ENCODE data around the gene PPP1R1A.
A peak's percentile ranks its signal among the peaks of the same experiment; 100 is the strongest.

The PPP1R1A gene

GRCh38 chr12:54585243-54585642, 3.2 kb downstream of the PPP1R1A start:
- peaks cover 36% of the 10 kb centered on the region for H3K4me1 ChIP-seq (ENCODE audit: insufficient read depth, low read length)
- H3K9ac ChIP-seq (ENCODE audit: low read length), result no peak overlapping the region
- H3K9me3 ChIP-seq (ENCODE audit: low read length), result no peaks in the 10 kb centered on the region
- no peak overlapping the region for H3K27ac ChIP-seq (ENCODE audit: low read depth, low read length)
- H3K4me3 ChIP-seq (ENCODE audit: low read depth in 1 of 2, low read length in 2 of 2), result no peak overlapping the region
- H3K36me3 ChIP-seq (ENCODE audit: insufficient read depth, low read length), result no peaks in the 10 kb centered on the region
- H3K27me3 ChIP-seq (ENCODE audit: control insufficient read depth in 1 of 2, insufficient read depth in 2 of 2, low read length in 2 of 2), result no peaks in the 10 kb centered on the region

GRCh38 chr12:54584128-54584527, 4.3 kb downstream of the PPP1R1A start:
- Histone ChIP-seq H3K36me3 (ENCODE audit: insufficient read depth, low read length) (no peaks in the 10 kb centered on the region), H3K4me1 (ENCODE audit: insufficient read depth, low read length) (peaks cover 33% of the 10 kb centered on the region), H3K4me3 (ENCODE audit: low read depth in 1 of 2, low read length in 2 of 2) (no peak overlapping the region), H3K9ac (ENCODE audit: low read length) (no peak overlapping the region), H3K27me3 (ENCODE audit: control insufficient read depth in 1 of 2, insufficient read depth in 2 of 2, low read length in 2 of 2) (no peaks in the 10 kb centered on the region), H3K27ac (ENCODE audit: low read depth, low read length) (no peak overlapping the region), H3K9me3 (ENCODE audit: low read length) (no peaks in the 10 kb centered on the region)

GRCh38 chr12:54583726-54584125, 4.7 kb downstream of the PPP1R1A start:
- Histone ChIP-seq H3K4me3 (ENCODE audit: low read depth in 1 of 2, low read length in 2 of 2) (no peak overlapping the region), H3K36me3 (ENCODE audit: insufficient read depth, low read length) (no peaks in the 10 kb centered on the region), H3K9me3 (ENCODE audit: low read length) (no peaks in the 10 kb centered on the region), H3K27ac (ENCODE audit: low read depth, low read length) (no peak overlapping the region), H3K27me3 (ENCODE audit: control insufficient read depth in 1 of 2, insufficient read depth in 2 of 2, low read length in 2 of 2) (no peaks in the 10 kb centered on the region), H3K9ac (ENCODE audit: low read length) (no peak overlapping the region), H3K4me1 (ENCODE audit: insufficient read depth, low read length) (peaks cover 29% of the 10 kb centered on the region)

DNA sequence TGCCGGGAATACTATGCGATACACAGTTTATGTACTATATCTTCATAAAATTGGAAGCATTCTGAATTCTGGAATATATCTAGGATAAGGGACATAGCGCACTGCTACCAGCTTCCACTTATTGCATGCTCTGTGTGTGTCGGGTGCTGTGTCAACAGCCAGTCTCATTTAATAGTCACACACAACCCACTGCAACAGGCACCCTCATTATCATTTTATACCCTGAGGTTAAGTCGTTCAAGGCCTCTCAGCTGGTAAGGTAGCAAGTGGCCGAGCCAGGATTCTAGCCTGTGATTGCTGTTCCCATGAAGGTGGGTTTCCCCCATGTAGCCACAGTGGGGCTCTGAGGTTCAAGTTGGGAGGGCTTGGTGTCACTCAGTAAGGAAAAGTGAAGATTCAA, 7.0 kb downstream of the PPP1R1A start:
- no peaks in the 10 kb centered on the region for H3K9me3 ChIP-seq (ENCODE audit: low read length)
- no peak overlapping the region for H3K27ac ChIP-seq (ENCODE audit: low read depth, low read length)
- no peak overlapping the region for H3K4me3 ChIP-seq (ENCODE audit: low read depth in 1 of 2, low read length in 2 of 2)
- H3K4me1 ChIP-seq (ENCODE audit: insufficient read depth, low read length), result peaks cover 21% of the 10 kb centered on the region
- H3K36me3 ChIP-seq (ENCODE audit: insufficient read depth, low read length), result no peaks in the 10 kb centered on the region
- H3K27me3 ChIP-seq (ENCODE audit: control insufficient read depth in 1 of 2, insufficient read depth in 2 of 2, low read length in 2 of 2), result no peaks in the 10 kb centered on the region
- no peak overlapping the region for H3K9ac ChIP-seq (ENCODE audit: low read length)

- Histone ChIP-seq H3K9me3 (ENCODE audit: low read length) (no peaks in the 10 kb centered on the region), H3K9ac (ENCODE audit: low read length) (no peak overlapping the region), H3K36me3 (ENCODE audit: insufficient read depth, low read length) (peaks cover 6% of the 10 kb centered on the region), H3K4me3 (ENCODE audit: low read depth in 1 of 2, low read length in 2 of 2) (peak overlapping the region in 1 of 2 donors; percentile 19), H3K27ac (ENCODE audit: low read depth, low read length) (no peak overlapping the region), H3K4me1 (ENCODE audit: insufficient read depth, low read length) (peaks cover 9% of the 10 kb centered on the region), H3K27me3 (ENCODE audit: control insufficient read depth in 1 of 2, insufficient read depth in 2 of 2, low read length in 2 of 2) (no peaks in the 10 kb centered on the region)
Measured at GRCh38 chr12:54579696-54580333, 8.6 kb downstream of the PPP1R1A start.

GRCh38 chr12:54579258-54579657, 9.2 kb downstream of the PPP1R1A start:
- no peaks in the 10 kb centered on the region for H3K27me3 ChIP-seq (ENCODE audit: control insufficient read depth in 1 of 2, insufficient read depth in 2 of 2, low read length in 2 of 2)
- H3K4me3 ChIP-seq (ENCODE audit: low read depth in 1 of 2, low read length in 2 of 2), result peak overlapping the region in 1 of 2 donors; percentile 19
- no peaks in the 10 kb centered on the region for H3K9me3 ChIP-seq (ENCODE audit: low read length)
- peaks cover 6% of the 10 kb centered on the region for H3K36me3 ChIP-seq (ENCODE audit: insufficient read depth, low read length)
- H3K4me1 ChIP-seq (ENCODE audit: insufficient read depth, low read length), result peaks cover 9% of the 10 kb centered on the region
- H3K9ac ChIP-seq (ENCODE audit: low read length), result no peak overlapping the region
- H3K27ac ChIP-seq (ENCODE audit: low read depth, low read length), result no peak overlapping the region

GRCh38 chr12:54578778-54579177, 9.7 kb downstream of the PPP1R1A start:
- Histone ChIP-seq H3K27me3 (ENCODE audit: control insufficient read depth in 1 of 2, insufficient read depth in 2 of 2, low read length in 2 of 2) (no peaks in the 10 kb centered on the region), H3K4me1 (ENCODE audit: insufficient read depth, low read length) (peaks cover 9% of the 10 kb centered on the region), H3K36me3 (ENCODE audit: insufficient read depth, low read length) (peaks cover 6% of the 10 kb centered on the region), H3K9me3 (ENCODE audit: low read length) (no peaks in the 10 kb centered on the region), H3K9ac (ENCODE audit: low read length) (no peak overlapping the region), H3K4me3 (ENCODE audit: low read depth in 1 of 2, low read length in 2 of 2) (no peak overlapping the region), H3K27ac (ENCODE audit: low read depth, low read length) (no peak overlapping the region)

DNA sequence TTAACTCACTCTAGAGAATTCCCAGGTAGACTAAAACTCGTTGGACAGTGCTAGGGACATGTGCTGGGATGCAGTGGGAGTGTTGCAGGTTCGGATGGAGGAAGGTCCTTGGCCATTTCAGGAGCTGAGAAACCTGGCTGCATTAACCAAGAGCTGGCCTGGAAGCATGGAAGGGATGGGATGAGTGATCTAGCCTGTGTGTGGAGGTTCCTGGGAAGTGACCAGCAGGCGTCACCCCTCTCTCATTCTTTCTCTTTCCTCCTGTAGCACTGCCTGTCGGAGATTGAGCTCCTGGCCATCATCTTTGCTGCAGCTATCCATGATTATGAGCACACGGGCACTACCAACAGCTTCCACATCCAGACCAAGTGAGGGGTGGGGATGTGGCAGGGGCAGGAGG, 15.6 kb downstream of the PPP1R1A start:
- H3K4me1 ChIP-seq (ENCODE audit: insufficient read depth, low read length), result no peaks in the 10 kb centered on the region
- no peak overlapping the region for H3K4me3 ChIP-seq (ENCODE audit: low read depth in 1 of 2, low read length in 2 of 2)
- H3K27ac ChIP-seq (ENCODE audit: low read depth, low read length), result no peak overlapping the region
- H3K9ac ChIP-seq (ENCODE audit: low read length), result no peak overlapping the region
- H3K36me3 ChIP-seq (ENCODE audit: insufficient read depth, low read length), result peaks cover 14% of the 10 kb centered on the region
- H3K27me3 ChIP-seq (ENCODE audit: control insufficient read depth in 1 of 2, insufficient read depth in 2 of 2, low read length in 2 of 2), result no peaks in the 10 kb centered on the region
- no peaks in the 10 kb centered on the region for H3K9me3 ChIP-seq (ENCODE audit: low read length)

DNA sequence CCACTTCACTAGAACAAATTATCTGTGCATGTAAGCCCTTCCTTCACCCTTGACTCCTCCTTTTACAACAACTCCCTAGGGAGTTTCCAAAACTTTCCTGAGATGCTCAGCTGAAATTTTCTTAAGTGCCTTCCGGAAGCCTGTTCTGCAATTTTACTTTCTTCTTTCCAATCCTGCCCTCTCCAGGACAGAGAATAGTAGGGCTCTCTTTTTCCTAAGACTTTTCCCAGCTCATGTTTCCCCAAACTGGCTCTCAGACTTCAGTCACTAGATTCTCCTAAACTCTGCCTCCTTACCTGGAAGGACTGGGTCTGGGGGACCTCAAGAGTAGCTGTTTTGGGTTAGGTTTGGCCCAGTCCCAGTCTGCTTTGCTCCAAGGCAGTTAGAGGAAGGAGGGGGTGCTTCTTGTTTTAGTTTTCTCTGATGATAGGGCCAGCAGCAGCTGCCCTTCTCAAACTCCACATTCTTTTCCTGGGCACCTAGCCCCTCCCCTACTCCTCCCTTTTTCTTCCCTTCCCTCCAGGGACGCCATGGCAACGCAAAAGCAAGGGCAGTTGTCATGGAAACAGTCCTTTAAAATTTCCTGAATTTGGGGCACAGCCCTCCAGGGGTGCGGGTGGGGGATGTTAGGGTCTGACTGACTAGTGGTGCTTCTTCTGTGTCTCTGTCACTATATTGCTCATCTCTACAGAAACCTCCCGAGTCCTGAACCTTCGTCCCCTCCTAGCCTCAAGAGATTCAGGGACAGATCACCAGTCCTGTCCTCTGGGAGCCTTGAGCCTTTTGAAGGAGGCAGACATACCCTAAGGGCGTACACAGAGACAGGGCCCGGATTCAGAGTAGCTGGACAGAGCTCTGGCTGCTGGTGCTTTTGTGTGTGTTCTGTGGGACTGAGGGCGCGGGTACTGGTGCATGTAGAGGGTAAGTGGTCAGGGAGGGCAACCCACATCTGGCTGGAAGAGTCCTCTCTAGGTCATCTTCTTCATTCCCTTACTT, 17.0 kb downstream of the PPP1R1A start:
- Histone ChIP-seq H3K9me3 (ENCODE audit: low read length) (no peaks in the 10 kb centered on the region), H3K27me3 (ENCODE audit: control insufficient read depth in 1 of 2, insufficient read depth in 2 of 2, low read length in 2 of 2) (no peaks in the 10 kb centered on the region), H3K4me3 (ENCODE audit: low read depth in 1 of 2, low read length in 2 of 2) (no peak overlapping the region), H3K4me1 (ENCODE audit: insufficient read depth, low read length) (no peaks in the 10 kb centered on the region), H3K9ac (ENCODE audit: low read length) (no peak overlapping the region), H3K36me3 (ENCODE audit: insufficient read depth, low read length) (peaks cover 14% of the 10 kb centered on the region), H3K27ac (ENCODE audit: low read depth, low read length) (no peak overlapping the region)

- no peak overlapping the region for H3K27ac ChIP-seq (ENCODE audit: low read depth, low read length)
- peaks cover 8% of the 10 kb centered on the region for H3K36me3 ChIP-seq (ENCODE audit: insufficient read depth, low read length)
- H3K9ac ChIP-seq (ENCODE audit: low read length), result no peak overlapping the region
- H3K4me1 ChIP-seq (ENCODE audit: insufficient read depth, low read length), result no peaks in the 10 kb centered on the region
- H3K27me3 ChIP-seq (ENCODE audit: control insufficient read depth in 1 of 2, insufficient read depth in 2 of 2, low read length in 2 of 2), result no peaks in the 10 kb centered on the region
- no peak overlapping the region for H3K4me3 ChIP-seq (ENCODE audit: low read depth in 1 of 2, low read length in 2 of 2)
- H3K9me3 ChIP-seq (ENCODE audit: low read length), result no peaks in the 10 kb centered on the region
Measured at GRCh38 chr12:54569995-54570528, 18.4 kb downstream of the PPP1R1A start.

GRCh38 chr12:54569072-54569471, 19.4 kb downstream of the PPP1R1A start:
- peaks cover 2% of the 10 kb centered on the region for H3K4me1 ChIP-seq (ENCODE audit: insufficient read depth, low read length)
- H3K27ac ChIP-seq (ENCODE audit: low read depth, low read length), result no peak overlapping the region
- H3K9me3 ChIP-seq (ENCODE audit: low read length), result no peaks in the 10 kb centered on the region
- no peak overlapping the region for H3K9ac ChIP-seq (ENCODE audit: low read length)
- no peaks in the 10 kb centered on the region for H3K27me3 ChIP-seq (ENCODE audit: control insufficient read depth in 1 of 2, insufficient read depth in 2 of 2, low read length in 2 of 2)
- peaks cover 8% of the 10 kb centered on the region for H3K36me3 ChIP-seq (ENCODE audit: insufficient read depth, low read length)
- H3K4me3 ChIP-seq (ENCODE audit: low read depth in 1 of 2, low read length in 2 of 2), result no peak overlapping the region
